ENCODE results near the gene ZNF423. TPM values are rescaled to one million over a fixed set of nuclear protein-coding genes. Genes with fewer than 3 reads are reported as not detected.

Gene ZNF423
- total and polyA plus RNA-seq, 2 experiments from 2014 or later = 14.9 to 41.8 TPM

- H2AFZ ChIP-seq = no peak overlapping the region
- no peaks in the 10 kb centered on the region for H3K27me3 ChIP-seq (ENCODE audit: insufficient read depth)
- no peak overlapping the region for H3K4me3 Mint-ChIP-seq
- H3K4me2 ChIP-seq = no peak overlapping the region
- peaks cover 11% of the 10 kb centered on the region; the same call in 1 of the 3 replicates for H3K36me3 Mint-ChIP-seq (ENCODE audit: low read depth)
- ATAC-seq (no peak), DNase-seq (ENCODE audit: low spot score) (no peak)
- peaks cover 80% of the 10 kb centered on the region for H3K4me1 Mint-ChIP-seq
- no peak overlapping the region for H3K4me3 ChIP-seq
- no peak overlapping the region for H3K27ac ChIP-seq (ENCODE audit: low read depth)
- no peaks in the 10 kb centered on the region for H3K36me3 ChIP-seq (ENCODE audit: insufficient read depth)
- TF ChIP-seq POLR2AphosphoS5 (IDR thresholded peaks at IDR 0.05; ENCODE audit: low read depth) (no peak), ETS1 (IDR thresholded peaks at IDR 0.05) (no peak), ZNF114 (CRISPR knock-in tag; IDR thresholded peaks at IDR 0.05) (no peak), ZNF331 (CRISPR knock-in tag; IDR thresholded peaks at IDR 0.05; ENCODE audit: low read depth) (no peak), JUNB (IDR thresholded peaks at IDR 0.05; ENCODE audit: unreplicated experiment) (no peak), REST (IDR thresholded peaks at IDR 0.05; ENCODE audit: unreplicated experiment) (no peak), STAT1 (IDR thresholded peaks at IDR 0.05; ENCODE audit: unreplicated experiment) (no peak), CREB1 (CRISPR knock-in tag; IDR thresholded peaks at IDR 0.05; ENCODE audit: low read depth) (no peak)
- H3K9me2 ChIP-seq (ENCODE audit: insufficient read depth) = no peaks in the 10 kb centered on the region
- H3K9me3 Mint-ChIP-seq = no peaks in the 10 kb centered on the region
- H3K4me1 ChIP-seq (ENCODE audit: insufficient read depth) = peaks cover 51% of the 10 kb centered on the region
- no peaks in the 10 kb centered on the region for H3F3A ChIP-seq (replicated peaks; ENCODE audit: low read depth)
- H4K20me1 ChIP-seq (replicated peaks; ENCODE audit: insufficient read depth) = peaks cover 15% of the 10 kb centered on the region; the same call in 1 of the 2 replicates
- no peak overlapping the region for H3K27ac Mint-ChIP-seq
- peaks cover 19% of the 10 kb centered on the region for H3K27me3 Mint-ChIP-seq (ENCODE audit: insufficient read depth, low read depth, poor library complexity)
- peaks cover 80% of the 10 kb centered on the region for H3K79me2 ChIP-seq (replicated peaks; ENCODE audit: insufficient read depth)
These were observed 30.9 kb downstream of the ZNF423 start for GRCh38 chr16:49825041-49825440.

- H3K4me1 Mint-ChIP-seq = peaks cover 79% of the 10 kb centered on the region
- H3K4me3 Mint-ChIP-seq = peak overlapping the region; percentile 26; the same call in 1 of the 3 replicates
- Histone ChIP-seq H2AFZ (no peak overlapping the region), H3K27me3 (ENCODE audit: insufficient read depth) (no peaks in the 10 kb centered on the region), H3F3A (replicated peaks; ENCODE audit: low read depth) (no peaks in the 10 kb centered on the region), H3K36me3 (ENCODE audit: insufficient read depth) (no peaks in the 10 kb centered on the region), H3K27ac (ENCODE audit: low read depth) (no peak overlapping the region), H3K4me3 (no peak overlapping the region), H3K4me2 (peak overlapping the region; percentile 65), H3K4me1 (ENCODE audit: insufficient read depth) (peaks cover 51% of the 10 kb centered on the region), H3K9me2 (ENCODE audit: insufficient read depth) (no peaks in the 10 kb centered on the region), H3K79me2 (replicated peaks; ENCODE audit: insufficient read depth) (peaks cover 78% of the 10 kb centered on the region), H4K20me1 (replicated peaks; ENCODE audit: insufficient read depth) (peaks cover 15% of the 10 kb centered on the region; the same call in 1 of the 2 replicates)
- H3K9me3 Mint-ChIP-seq = no peaks in the 10 kb centered on the region
- peak; percentile 17; the same call in 2 of the 3 replicates for ATAC-seq
- peaks cover 16% of the 10 kb centered on the region for H3K27me3 Mint-ChIP-seq (ENCODE audit: insufficient read depth, low read depth, poor library complexity)
- peak; percentile 48 for DNase-seq (ENCODE audit: low spot score)
- TF ChIP-seq EZH2phosphoT487 (IDR thresholded peaks at IDR 0.05; ENCODE audit: unreplicated experiment) = no peak
- no peak for TF ChIP-seq ETS1 (IDR thresholded peaks at IDR 0.05)
- no peak for TF ChIP-seq JUNB (IDR thresholded peaks at IDR 0.05; ENCODE audit: unreplicated experiment)
- TF ChIP-seq CREB1 (CRISPR knock-in tag; IDR thresholded peaks at IDR 0.05; ENCODE audit: low read depth) = no peak
- TF ChIP-seq POLR2AphosphoS5 (IDR thresholded peaks at IDR 0.05; ENCODE audit: low read depth) = no peak
- no peak for TF ChIP-seq NANOG (IDR thresholded peaks at IDR 0.05; ENCODE audit: borderline replicate concordance)
- TF ChIP-seq ZNF331 (CRISPR knock-in tag; IDR thresholded peaks at IDR 0.05; ENCODE audit: low read depth) = no peak
- TF ChIP-seq REST (IDR thresholded peaks at IDR 0.05; ENCODE audit: unreplicated experiment) = no peak
- no peak for TF ChIP-seq EZH2 (IDR thresholded peaks at IDR 0.05; ENCODE audit: low read depth, unreplicated experiment)
- no peak for TF ChIP-seq ZNF114 (CRISPR knock-in tag; IDR thresholded peaks at IDR 0.05)
- TF ChIP-seq CTCF (conservative IDR thresholded peaks at IDR 0.05; ENCODE audit: low read depth in 2 of 2) = no peak
- TF ChIP-seq STAT1 (IDR thresholded peaks at IDR 0.05; ENCODE audit: unreplicated experiment) = no peak
- H3K27ac Mint-ChIP-seq = peak overlapping the region; percentile 49; the same call in 1 of the 2 replicates
- H3K36me3 Mint-ChIP-seq (ENCODE audit: low read depth) = peaks cover 10% of the 10 kb centered on the region; the same call in 2 of the 3 replicates
These were observed 31.3 kb downstream of the ZNF423 start for GRCh38 chr16:49824593-49824992.
